GM20431 (cell line): ENCODE data around the gene COL25A1.

ENCODE experiments used
- in situ Hi-C: fragments of 300-500 bp; cut with MseI, MboI; formaldehyde crosslinking; loops from one replicate; pipeline ENCODE4 v1.15.0; 2020; ENCODE audit warnings: low sequenced_read_pairs; ENCODE audit not compliant: unreplicated experiment

COL25A1 gene

GRCh38 chr4:109229028-109229427, 73.4 kb downstream of the COL25A1 start:
- in situ Hi-C loops: no loop called here

GRCh38 chr4:109218288-109218687, 84.2 kb downstream of the COL25A1 start:
- in situ Hi-C loops: no loop called here

GRCh38 chr4:109216085-109216696, 86.3 kb downstream of the COL25A1 start:
- in situ Hi-C loops: no loop called here

- in situ Hi-C loops: no loop called here
Observed at GRCh38 chr4:109215506-109215905, 87.0 kb downstream of the COL25A1 start.

- in situ Hi-C loops: no loop called here
Observed at GRCh38 chr4:109214622-109215301, 87.7 kb downstream of the COL25A1 start.

GRCh38 chr4:109213056-109213455, 89.4 kb downstream of the COL25A1 start:
- in situ Hi-C loops: no loop called here

- in situ Hi-C loops: no loop called here
Observed at GRCh38 chr4:109211671-109212070, 90.8 kb downstream of the COL25A1 start.

GRCh38 chr4:109209647-109210046, 92.8 kb downstream of the COL25A1 start:
- in situ Hi-C loops: no loop called here

GRCh38 chr4:109207898-109208297, 94.6 kb downstream of the COL25A1 start:
- in situ Hi-C loops: no loop called here

GRCh38 chr4:109207061-109207460, 95.4 kb downstream of the COL25A1 start:
- in situ Hi-C loops: no loop called here

GRCh38 chr4:109206620-109207019, 95.8 kb downstream of the COL25A1 start:
- in situ Hi-C loops: no loop called here

- in situ Hi-C loops: no loop called here
Observed at GRCh38 chr4:109205186-109205585, 97.3 kb downstream of the COL25A1 start.

GRCh38 chr4:109199585-109199984, 102.9 kb downstream of the COL25A1 start:
- in situ Hi-C loops: no loop called here

GRCh38 chr4:109195646-109196045, 106.8 kb downstream of the COL25A1 start:
- in situ Hi-C loops: no loop called here

- in situ Hi-C loops: no loop called here
Observed at GRCh38 chr4:109191216-109191615, 111.2 kb downstream of the COL25A1 start.

GRCh38 chr4:109186458-109186945, 116.0 kb downstream of the COL25A1 start:
- in situ Hi-C loops: no loop called here

- in situ Hi-C loops: no loop called here
Observed at GRCh38 chr4:109185951-109186350, 116.5 kb downstream of the COL25A1 start.

GRCh38 chr4:109185548-109185947, 116.9 kb downstream of the COL25A1 start:
- in situ Hi-C loops: no loop called here

GRCh38 chr4:109184491-109184961, 117.9 kb downstream of the COL25A1 start:
- in situ Hi-C loops: no loop called here

- in situ Hi-C loops: no loop called here
Observed at GRCh38 chr4:109183931-109184490, 118.4 kb downstream of the COL25A1 start.

- in situ Hi-C loops: no loop called here
Observed at GRCh38 chr4:109182696-109183095, 119.8 kb downstream of the COL25A1 start.
